Renal cortical epithelial cell (primary cell): ENCODE data around the gene SNRK. TPM values are rescaled to one million over a fixed set of nuclear protein-coding genes. Genes with fewer than 3 reads are reported as not detected.

Experiments used
- DNase-seq: peaks from one replicate; pipeline ENCODE4 v3.0.0-alpha.2; 2011; ENCODE audit warnings: low read depth
- total RNA-seq: library from RNA; depleted of rRNA; stranded (reverse); fragments of >200 nt; gene quantifications from 2 replicates; pipeline ENCODE4 v1.2.3, GENCODE V29; 2014

SNRK gene
- total RNA-seq, 1 donor from 2014 or later, result 30.2 TPM

- no peak for DNase-seq
These were observed 23.3 kb downstream of the SNRK start for GRCh38 chr3:43309372-43310305.

GRCh38 chr3:43316783-43317460 lies 30.6 kb downstream of the SNRK start:
- peak; percentile 91 for DNase-seq

- peak; percentile 61 for DNase-seq
These were observed 31.3 kb downstream of the SNRK start for GRCh38 chr3:43317461-43318316.

- no peak for DNase-seq
These were observed 33.0 kb downstream of the SNRK start for GRCh38 chr3:43319376-43319775.

DNA sequence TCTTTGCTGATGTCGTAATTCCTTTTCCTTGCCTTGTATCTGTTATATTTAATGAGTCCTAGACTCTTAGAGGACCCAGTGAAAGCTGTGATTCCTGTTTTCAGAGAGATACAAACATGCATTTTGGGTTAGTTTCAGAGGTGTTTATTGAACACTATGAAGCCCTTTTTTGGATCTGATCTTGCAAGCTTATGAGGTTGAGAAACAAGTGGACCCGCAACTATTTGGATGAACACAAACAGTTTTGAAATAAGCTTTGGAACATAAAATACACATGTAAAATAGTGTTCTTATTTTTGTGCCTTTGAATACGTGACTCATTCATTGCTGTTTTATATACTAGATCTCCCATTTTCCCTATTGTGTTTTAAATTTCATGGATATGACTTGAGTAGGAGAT lies 33.5 kb downstream of the SNRK start:
- no peak for DNase-seq

DNA sequence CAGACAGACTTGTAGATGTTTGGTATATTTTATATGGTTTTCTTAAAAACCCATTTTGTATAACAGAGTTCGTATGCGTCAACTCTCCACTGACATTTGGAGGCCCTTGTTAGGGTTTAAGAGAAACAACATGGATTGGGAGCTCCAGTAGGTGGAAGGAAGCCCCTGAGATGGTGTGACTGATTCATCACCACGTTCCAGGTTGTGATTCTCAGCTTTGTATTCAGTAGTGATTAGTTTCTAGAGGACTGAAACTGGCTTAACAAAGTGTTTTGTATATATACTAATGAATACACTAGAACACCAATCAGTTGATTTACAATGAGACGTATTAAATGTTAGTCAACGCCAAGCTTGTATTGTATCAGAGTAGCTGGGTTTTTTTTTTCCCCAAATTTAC lies 33.9 kb downstream of the SNRK start:
- no peak for DNase-seq

DNA sequence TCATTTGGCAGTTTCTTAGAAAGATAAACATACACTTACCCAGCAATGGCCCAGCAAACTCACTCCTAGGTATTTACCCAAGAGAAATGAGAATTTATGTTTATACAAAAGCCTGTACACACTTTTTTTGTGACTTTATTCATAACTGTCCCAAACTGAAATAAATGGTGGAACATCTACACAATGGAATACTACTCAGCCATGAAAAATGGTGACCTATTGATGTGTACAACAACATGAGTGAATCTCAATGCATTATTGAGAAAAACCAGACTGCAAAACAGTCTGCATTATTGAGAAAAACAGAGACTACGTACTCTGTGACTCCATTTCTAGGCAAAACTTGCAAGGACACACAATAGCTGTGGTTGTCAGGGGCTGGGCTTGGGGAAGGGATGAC lies 37.2 kb downstream of the SNRK start:
- no peak for DNase-seq

GRCh38 chr3:43326891-43327581 lies 40.7 kb downstream of the SNRK start:
- peak; percentile 57 for DNase-seq

DNA sequence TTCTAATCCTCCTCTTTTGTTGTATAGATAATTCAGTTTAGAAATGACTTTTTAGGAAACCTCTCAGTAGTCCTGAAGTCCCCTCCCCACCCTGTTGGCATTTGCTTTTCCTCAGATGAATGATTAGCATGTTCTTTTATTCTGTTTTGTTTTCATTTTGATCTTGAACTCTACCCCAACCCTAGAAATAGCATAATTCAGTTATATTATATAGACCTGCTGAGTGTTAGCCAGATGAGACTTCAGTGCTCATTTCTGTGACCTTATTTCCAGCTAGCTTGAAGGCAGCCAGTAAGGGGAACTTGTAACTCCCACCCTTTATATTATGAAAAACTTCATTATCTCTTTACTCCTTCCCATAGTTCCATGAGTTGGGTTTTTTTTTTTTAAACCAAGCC lies 41.2 kb downstream of the SNRK start:
- DNase-seq, result no peak

GRCh38 chr3:43328653-43329052 lies 42.3 kb downstream of the SNRK start:
- DNase-seq, result peak; percentile 15

DNA sequence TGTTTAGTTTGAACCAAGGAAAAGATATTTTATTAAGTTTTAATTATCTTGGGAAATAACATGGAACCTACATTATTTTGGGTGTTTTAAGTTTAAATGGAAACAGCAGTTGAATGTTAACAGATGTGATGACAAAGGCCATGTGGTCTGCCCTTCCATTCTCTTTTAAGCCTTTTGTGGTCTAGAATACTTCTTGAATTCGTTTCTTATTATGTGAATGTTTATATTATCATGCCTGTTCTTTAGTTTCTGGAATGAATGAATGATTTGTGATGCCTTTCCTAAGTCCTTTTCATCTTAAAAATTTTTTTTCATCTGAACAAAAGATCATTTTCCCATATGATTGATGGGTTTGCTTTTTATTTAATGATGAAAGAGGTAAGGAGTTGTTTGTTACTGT lies 44.6 kb downstream of the SNRK start:
- no peak for DNase-seq

GRCh38 chr3:43331381-43331780 lies 45.0 kb downstream of the SNRK start:
- DNase-seq, result no peak

DNA sequence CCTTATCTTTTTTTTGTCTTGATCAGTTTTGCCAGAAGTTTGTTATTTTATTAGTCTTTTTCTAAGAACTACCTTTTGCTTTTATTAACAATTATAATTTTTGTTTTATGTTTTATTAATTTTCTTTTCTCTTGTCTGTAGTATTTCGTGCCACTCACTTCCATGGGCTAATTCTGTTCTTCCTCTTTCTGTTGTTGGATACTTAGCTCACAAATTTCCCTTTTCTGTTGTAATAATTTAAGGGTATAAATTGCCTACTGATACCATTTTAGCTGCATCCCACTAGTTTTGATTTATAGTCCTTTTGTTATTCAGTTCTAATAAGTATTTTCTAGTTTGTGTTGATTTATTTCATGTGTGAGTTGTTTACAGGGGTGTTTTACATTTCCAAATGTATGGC lies 48.6 kb downstream of the SNRK start:
- no peak for DNase-seq

GRCh38 chr3:43335799-43336198 lies 49.5 kb downstream of the SNRK start:
- no peak for DNase-seq

DNA sequence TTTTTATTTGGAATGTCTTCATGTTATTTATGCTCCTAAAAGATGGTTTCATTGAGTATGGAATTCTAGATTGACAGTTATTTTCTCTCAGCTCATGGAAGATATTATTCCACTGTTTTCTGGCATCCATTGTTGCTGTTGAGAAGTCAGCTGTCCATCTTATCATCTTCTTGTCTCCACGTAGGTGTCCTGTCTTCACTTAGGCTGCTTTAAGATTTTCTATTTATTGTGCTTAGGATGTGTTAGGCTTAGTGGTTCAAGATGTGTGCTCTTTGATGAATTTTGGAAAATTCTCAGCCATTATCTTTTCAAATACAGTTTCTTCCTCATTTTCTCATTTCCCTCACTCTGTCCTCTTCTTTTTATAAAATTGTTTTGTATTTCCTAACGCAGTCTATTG lies 52.0 kb downstream of the SNRK start:
- DNase-seq, result no peak

- DNase-seq, result no peak
These were observed 54.1 kb downstream of the SNRK start for GRCh38 chr3:43340403-43340802.

DNA sequence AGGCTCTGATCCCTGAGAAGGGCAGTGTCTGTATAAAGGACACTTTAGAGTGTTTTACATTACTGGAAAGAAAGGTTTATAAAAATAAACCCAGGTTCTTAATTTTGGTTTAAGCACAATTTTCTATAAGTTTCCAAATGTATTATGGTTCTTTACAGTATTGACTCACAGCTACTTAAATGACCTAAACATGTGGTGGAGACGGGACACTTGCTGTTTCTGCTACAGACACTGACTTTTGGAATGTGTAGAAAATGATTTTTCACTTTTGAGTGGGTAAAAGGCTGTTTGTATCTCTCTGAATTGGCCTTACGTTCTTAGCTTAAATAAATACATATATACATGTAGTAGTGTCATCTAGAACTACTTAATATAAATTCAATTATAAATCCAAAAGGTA lies 55.4 kb downstream of the SNRK start:
- no peak for DNase-seq

DNA sequence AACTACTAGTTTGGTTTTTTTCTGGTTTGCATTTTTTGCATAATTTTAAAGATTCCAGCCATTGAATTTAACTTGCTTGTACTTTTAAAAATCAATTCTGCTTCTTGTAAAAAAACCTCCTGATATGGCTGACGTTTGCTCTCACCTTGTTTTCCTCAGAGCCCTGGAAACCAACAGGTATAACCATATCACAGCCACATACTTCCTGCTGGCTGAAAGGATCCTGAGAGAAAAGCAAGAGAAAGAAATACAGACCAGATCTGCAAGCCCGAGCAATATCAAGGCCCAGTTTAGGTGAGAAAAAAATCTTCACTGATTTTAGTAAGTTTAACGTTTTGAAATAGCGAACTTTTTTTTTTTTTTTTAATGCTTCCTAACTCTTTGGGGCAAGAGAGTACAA lies 56.8 kb downstream of the SNRK start:
- no peak for DNase-seq

DNA sequence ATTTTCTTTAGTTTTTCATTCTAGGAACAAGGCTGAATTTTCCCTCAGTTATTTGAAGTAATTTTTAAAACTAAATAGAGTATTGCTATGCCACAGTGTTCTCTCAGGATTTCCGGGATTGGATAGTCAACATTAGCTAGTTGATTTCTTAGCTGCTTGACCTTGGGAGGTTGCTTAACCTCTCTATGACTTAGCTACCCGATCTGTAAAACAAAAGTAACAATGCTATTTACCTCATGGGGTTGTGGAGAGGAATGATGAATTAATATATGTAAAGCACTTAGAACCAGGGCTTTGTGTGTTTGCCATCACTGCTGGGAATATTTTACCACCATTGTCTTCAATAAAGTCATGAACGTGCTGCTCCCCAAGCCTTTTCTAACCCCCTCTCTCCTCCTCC lies 57.5 kb downstream of the SNRK start:
- DNase-seq, result no peak

GRCh38 chr3:43344520-43344919 lies 58.2 kb downstream of the SNRK start:
- no peak for DNase-seq

DNA sequence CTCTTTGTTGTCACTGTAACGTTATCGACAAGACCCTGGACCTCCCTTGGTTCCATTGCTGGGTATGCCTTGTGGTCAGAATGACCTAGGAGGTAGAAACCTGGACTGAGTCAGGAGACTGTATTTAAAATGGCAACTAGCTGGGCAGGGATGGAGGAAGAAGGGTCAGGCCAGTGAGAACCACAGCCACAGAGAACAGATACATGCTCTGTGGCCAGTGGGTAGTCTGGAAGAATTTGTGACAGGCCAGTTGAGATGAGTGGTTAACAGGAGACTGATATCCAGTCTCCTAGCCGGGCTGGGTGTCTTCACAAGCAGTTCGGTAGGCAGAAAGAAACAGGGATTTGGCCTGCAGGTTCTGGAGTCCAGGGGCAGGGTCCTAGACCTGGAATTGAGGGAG lies 58.9 kb downstream of the SNRK start:
- no peak for DNase-seq

- DNase-seq, result peak; percentile 31
These were observed 59.5 kb downstream of the SNRK start for GRCh38 chr3:43345877-43346276.
